Pancreas (tissue), 10 donors: Measurements from ENCODE around the gene DSCAML1. TPM values are rescaled to one million over a fixed set of nuclear protein-coding genes. Genes with fewer than 3 reads are reported as not detected.
"Not testable (repeated sequence)": the region's sequence is repeated elsewhere in the genome, so short reads cannot be mapped to it uniquely, and the experiment has no call there.

ENCODE experiments used
- ATAC-seq, 4 donors: fragments of 200-7000 bp; cut with Tn5 transposase; one replicate each; pipeline versions ENCODE4 v1.8.0 to v1.9.1; 2020; ENCODE audit warnings: mild to moderate bottlenecking in 4 of 4, moderate library complexity in 4 of 4
- DNase-seq, 6 donors: peaks; one replicate each; pipeline ENCODE4 v3.0.0-alpha.2; 2020
- FAIRE-seq: peaks from 2 replicates; lab custom pipeline; 2012; peaks lifted over from hg19 to GRCh38; lab: Jason Lieb, UNC
- H3K27ac ChIP-seq, 4 donors: fragments of 200-600 bp; sonication (generic); 1 replicate in 3 of 4; 2 replicates in 1 of 4; pipeline versions ENCODE4 v1.5.0 to v1.8.0; 2020
- H3K27me3 ChIP-seq, 4 donors: fragments of 200-600 bp; one replicate each; pipeline ENCODE4 v1.8.0; 2021
- H3K36me3 ChIP-seq, 3 donors: fragments of 200-600 bp; sonication (generic) in 1 of 3; one replicate each; pipeline versions ENCODE4 v1.5.0 to v1.8.0; 2020 to 2021
- H3K4me1 ChIP-seq, 3 donors: fragments of 200-600 bp; one replicate each; pipeline ENCODE4 v1.8.0; 2021
- H3K4me3 ChIP-seq, 4 donors: fragments of 200-600 bp; sonication (generic) in 2 of 4; one replicate each; pipeline versions ENCODE4 v1.5.0 to v1.8.0; 2020 to 2021
- H3K9me3 ChIP-seq, 4 donors: fragments of 200-600 bp; one replicate each; pipeline ENCODE4 v1.8.0; 2021
- CTCF ChIP-seq, 4 donors: fragments of 200-600 bp; sonication (generic) in 3 of 4; IDR thresholded peaks; one replicate each; pipeline versions ENCODE4 v1.5.0 to v1.8.0; 2021; ENCODE audit warnings: antibody characterized with exemption in 4 of 4
- WGBS, 2 donors: extraction: QIAGEN DNeasy Blood & Tissue Kit; methylation state at CpG; one replicate each; pipeline ENCODE4 v1.1.7; 2013; 5-methylcytosine and 5-hydroxymethylcytosine counted together
- intact Hi-C, 3 donors: fragments of 100-400 bp; cut with DNase I; formaldehyde crosslinking; loops; one replicate each; pipeline versions ENCODE4 v1.11.1 to v1.14.2; 2022
- polyA plus RNA-seq, 2 donors: library from polyadenylated mRNA; stranded (reverse); fragments of 200-250 nt; gene quantifications; one replicate each; pipeline ENCODE4 v1.2.3, GENCODE V29; 2013
- total RNA-seq, 6 donors: library from RNA; stranded (reverse); fragmentation: NEBNext Ultra II Directional in 4 of 6; extraction: Animal tissue kit (Norgen Biotek cat#: 25700) in 4 of 6; gene quantifications; one replicate each; pipeline versions ENCODE4 v1.2.1 to v1.2.4, GENCODE V29; 2021 to 2023
- donor health status: healthy with polysubstance abuse.
- donor health status: DM: no; HTN: no; CAD: no; lungs with moderate emphysema.
- donor health status: DM: no; HTN: no; CAD: no.
- donor health status: control.
- donor health status: control.
- donor health status: Bipolar disorder and iron deficiency.
- donor health status: DM: yes; HTN: yes; CAD: no.
- donor health status: DM: no; HTN: no; CAD: no.
- donor health status: DM: no; HTN: no; CAD: no.
- donor health status: DM: yes; HTN: yes; CAD: no.

The DSCAML1 gene
- total and polyA plus RNA-seq, 8 donors: 0.69 to 2.7 (median 1.8) TPM

- DNase-seq, H3K4me3 ChIP-seq, H3K27ac ChIP-seq, ATAC-seq, H3K4me1 ChIP-seq, intact Hi-C loops, FAIRE-seq, H3K27me3 ChIP-seq, H3K9me3 ChIP-seq: not testable (repeated sequence)
- H3K36me3 ChIP-seq: peaks cover 4 to 50% (median 30%) of the 10 kb centered on the region in 3 donors
- WGBS, 2 donors: 98 to 100% methylated on average over 2 of the region's 2 CpGs
Observed at GRCh38 chr11:117398618-117399017, 398.4 kb downstream of the DSCAML1 start.

GRCh38 chr11:117396970-117397369 is 400.0 kb downstream of the DSCAML1 start:
- no peaks in the 10 kb centered on the region for H3K4me1 ChIP-seq
- H3K9me3 ChIP-seq: no peaks in the 10 kb centered on the region
- intact Hi-C loops: no loop called here
- no peaks in the 10 kb centered on the region for H3K27me3 ChIP-seq
- 97 to 99% methylated on average over 8 of the region's 8 CpGs for WGBS, 2 donors
- ATAC-seq (no peak), DNase-seq (peak in 1 of 6 donors; percentile 38), FAIRE-seq (no peak)
- H3K27ac ChIP-seq: no peak overlapping the region
- H3K36me3 ChIP-seq: peaks cover 4 to 66% (median 46%) of the 10 kb centered on the region in 3 donors
- TF ChIP-seq CTCF (IDR thresholded peaks at IDR 0.05): no peak
- no peak overlapping the region for H3K4me3 ChIP-seq

- Histone ChIP-seq H3K4me1 (no peaks in the 10 kb centered on the region), H3K27me3 (no peaks in the 10 kb centered on the region), H3K9me3 (no peaks in the 10 kb centered on the region), H3K4me3 (no peak overlapping the region), H3K36me3 (peaks cover 4 to 81% (median 47%) of the 10 kb centered on the region in 3 donors), H3K27ac (no peak overlapping the region)
- ATAC-seq (no peak), FAIRE-seq (no peak), DNase-seq (peak in 1 of 6 donors; percentile 18)
- intact Hi-C loops: no loop called here
- TF ChIP-seq CTCF (IDR thresholded peaks at IDR 0.05): no peak
- WGBS, 2 donors: 92 to 98% methylated on average over 4 of the region's 4 CpGs
Observed at GRCh38 chr11:117395476-117395875, 401.5 kb downstream of the DSCAML1 start.

- H3K27me3 ChIP-seq: no peaks in the 10 kb centered on the region
- DNase-seq: peak in 1 of 6 donors; percentile 48
- no peaks in the 10 kb centered on the region for H3K4me1 ChIP-seq
- TF ChIP-seq CTCF (IDR thresholded peaks at IDR 0.05): no peak
- H3K36me3 ChIP-seq: peaks cover 4 to 83% (median 47%) of the 10 kb centered on the region in 3 donors
- H3K4me3 ChIP-seq: no peak overlapping the region
- no peak for FAIRE-seq
- H3K27ac ChIP-seq: no peak overlapping the region
- no peak for ATAC-seq
- no peaks in the 10 kb centered on the region for H3K9me3 ChIP-seq
- WGBS, 2 donors: 96 to 98% methylated on average over 14 of the region's 14 CpGs
- intact Hi-C loops: no loop called here
Observed at GRCh38 chr11:117394221-117394925, 402.6 kb downstream of the DSCAML1 start.

GRCh38 chr11:117392979-117393378 is 404.0 kb downstream of the DSCAML1 start:
- FAIRE-seq: no peak
- intact Hi-C loops: no loop called here
- Histone ChIP-seq H3K27ac (no peak overlapping the region), H3K36me3 (peaks cover 0 to 75% (median 41%) of the 10 kb centered on the region in 3 donors), H3K9me3 (no peaks in the 10 kb centered on the region), H3K4me1 (no peaks in the 10 kb centered on the region), H3K27me3 (no peaks in the 10 kb centered on the region), H3K4me3 (no peak overlapping the region)
- peak in 1 of 6 donors; percentile 20 for DNase-seq
- WGBS, 2 donors: 94 to 97% methylated on average over 8 of the region's 8 CpGs
- no peak for ATAC-seq
- no peak for TF ChIP-seq CTCF (IDR thresholded peaks at IDR 0.05)
